GM21576 (cell line): ENCODE measurements around the gene PAX6.

Source experiments
- ATAC-seq: cut with Tn5 transposase; IDR thresholded peaks from one replicate; pipeline ENCODE4 v1.9.1; 2021; ENCODE audit warnings: mild to moderate bottlenecking, moderate library complexity; ENCODE audit not compliant: unreplicated experiment

PAX6 gene

GRCh38 chr11:31809857-31810778, 1.0 kb downstream of the PAX6 start:
- ATAC-seq = no peak

GRCh38 chr11:31809541-31809856, 1.6 kb downstream of the PAX6 start:
- ATAC-seq = no peak

GRCh38 chr11:31808721-31809540, 2.2 kb downstream of the PAX6 start:
- ATAC-seq = no peak

GRCh38 chr11:31807799-31808667, 3.1 kb downstream of the PAX6 start:
- ATAC-seq = no peak

DNA sequence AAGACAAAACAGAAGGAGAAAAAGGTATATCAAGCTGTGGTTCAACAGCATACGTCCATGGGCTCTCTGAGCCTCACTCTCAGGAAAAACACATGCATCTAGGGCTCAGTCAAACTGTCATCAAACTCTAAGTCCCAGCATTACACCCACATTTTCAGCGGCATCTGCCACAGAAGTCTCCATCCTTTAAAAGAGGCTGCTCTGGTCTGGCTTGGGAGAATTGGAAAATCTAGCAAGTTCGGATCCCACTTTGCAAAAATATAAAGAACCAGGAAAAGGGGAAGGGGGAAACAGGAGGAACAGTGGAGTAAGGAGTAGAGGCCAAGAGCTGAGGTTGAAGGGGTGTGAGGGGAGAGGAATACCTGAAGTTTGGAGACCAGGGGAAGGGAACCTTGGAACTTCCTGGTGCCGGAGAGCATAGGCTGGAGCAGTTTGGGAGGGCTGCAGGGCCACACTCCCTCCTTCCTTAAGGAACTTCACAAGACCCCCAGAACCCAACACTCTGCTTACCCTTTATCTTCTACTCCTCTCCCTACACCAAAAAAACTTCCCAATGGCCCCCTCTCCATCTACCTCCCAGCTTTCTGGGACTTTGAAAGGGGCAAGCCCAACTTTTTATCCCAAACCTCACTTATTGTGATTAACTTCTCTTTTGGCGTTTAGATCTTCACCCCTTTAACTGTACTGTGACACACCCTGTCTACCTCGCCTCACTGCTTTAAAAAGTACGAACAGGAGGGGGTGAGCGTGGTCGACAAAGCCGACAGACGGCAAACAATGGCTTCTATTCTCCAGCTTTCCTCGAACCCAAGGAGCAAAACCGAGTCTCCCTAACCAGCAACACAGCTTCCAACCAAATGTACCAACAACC, 4.0 kb downstream of the PAX6 start:
- no peak for ATAC-seq

GRCh38 chr11:31806186-31806927, 4.8 kb downstream of the PAX6 start:
- no peak for ATAC-seq

DNA sequence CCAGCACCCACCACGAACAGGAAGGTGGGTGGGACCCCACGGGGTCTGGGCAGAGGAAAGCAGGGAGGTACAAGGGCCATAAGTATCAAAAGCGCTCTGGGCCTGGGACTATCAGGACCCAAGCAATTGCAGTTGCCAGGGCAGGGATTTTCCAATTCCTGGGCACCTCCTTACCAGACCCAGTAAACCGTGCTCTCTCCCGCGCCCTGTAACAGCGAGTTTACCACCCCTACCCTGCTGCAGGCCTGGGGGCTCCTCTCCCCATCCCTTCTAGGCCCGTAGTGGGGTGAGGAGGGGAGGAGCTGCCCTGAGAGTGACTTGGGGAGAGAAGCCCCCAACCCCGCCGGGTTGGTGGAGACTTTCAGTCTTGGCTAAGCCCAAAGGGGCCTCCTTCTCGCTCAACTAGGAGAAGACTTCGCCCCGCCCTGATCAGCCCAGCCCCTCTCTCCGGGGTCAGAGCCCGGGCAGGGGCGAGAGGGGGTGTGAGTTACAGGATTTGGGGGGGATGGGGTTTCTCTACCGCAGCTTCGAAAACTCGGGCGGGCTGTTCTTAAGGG, 5.4 kb downstream of the PAX6 start:
- no peak for ATAC-seq

DNA sequence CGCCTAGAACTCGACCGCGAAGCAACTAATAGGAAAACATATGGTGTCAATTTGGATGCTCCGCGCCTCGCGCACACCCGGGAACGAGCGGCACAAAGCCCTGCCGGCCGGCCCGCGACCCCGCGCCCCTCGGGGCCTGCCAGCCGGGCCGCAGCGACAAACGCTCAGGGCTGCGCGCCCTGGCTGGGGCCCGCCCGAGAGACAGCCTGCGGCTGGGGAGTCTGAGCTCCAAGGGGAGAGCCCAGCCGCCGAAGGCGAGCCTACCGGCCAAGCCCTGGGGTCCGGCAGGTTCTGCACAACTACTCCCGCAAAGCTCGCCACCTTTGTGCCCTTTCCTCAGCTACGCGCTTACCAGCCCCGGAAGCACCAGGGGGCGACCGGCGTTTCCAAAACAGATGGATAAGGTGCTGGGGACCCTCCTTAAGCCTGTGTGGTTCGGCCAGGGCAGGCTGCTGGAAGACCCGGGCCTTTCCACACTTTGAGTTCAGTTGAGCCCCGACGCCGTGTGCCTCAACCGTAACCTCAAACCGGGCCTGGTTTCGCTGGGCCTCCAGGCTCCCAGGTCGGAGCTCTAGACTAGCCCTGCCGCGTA, 6.0 kb downstream of the PAX6 start:
- ATAC-seq = no peak

DNA sequence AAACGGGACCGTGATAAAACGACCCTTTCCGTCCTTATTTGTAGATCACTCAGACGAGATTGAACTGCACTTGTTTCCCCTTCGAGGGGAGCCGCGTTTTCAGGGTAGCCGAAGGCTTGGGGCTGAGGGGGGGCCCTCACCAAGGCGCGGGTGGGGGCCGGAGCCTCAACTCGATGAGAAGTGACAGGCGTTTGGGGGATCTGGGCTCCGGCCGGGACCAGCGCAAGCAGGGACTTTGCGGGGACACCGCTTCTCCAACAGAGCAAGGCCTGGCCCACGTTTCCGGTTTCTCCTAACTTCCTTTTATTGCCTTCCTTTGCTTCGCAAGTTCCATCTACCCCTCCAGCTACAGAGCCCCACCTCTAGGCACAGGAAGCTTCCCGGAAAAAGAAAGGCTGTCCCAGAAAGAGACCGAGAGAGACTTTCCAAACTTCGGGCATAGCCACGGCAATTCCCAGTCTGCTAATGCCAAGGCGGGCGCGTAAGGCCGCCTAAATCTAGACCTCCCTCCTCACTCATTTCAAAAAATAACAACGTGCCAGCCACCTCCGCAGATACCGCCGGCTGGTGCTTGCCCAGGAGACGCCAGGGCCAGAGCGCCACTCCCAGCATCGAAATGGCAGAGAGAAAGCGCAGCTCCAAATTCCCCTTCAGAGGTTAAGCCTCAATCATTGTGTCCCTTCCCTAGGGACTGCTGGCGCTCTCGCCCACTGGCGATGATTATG, 6.6 kb downstream of the PAX6 start:
- ATAC-seq = no peak

GRCh38 chr11:31803813-31804311, 7.3 kb downstream of the PAX6 start:
- no peak for ATAC-seq

DNA sequence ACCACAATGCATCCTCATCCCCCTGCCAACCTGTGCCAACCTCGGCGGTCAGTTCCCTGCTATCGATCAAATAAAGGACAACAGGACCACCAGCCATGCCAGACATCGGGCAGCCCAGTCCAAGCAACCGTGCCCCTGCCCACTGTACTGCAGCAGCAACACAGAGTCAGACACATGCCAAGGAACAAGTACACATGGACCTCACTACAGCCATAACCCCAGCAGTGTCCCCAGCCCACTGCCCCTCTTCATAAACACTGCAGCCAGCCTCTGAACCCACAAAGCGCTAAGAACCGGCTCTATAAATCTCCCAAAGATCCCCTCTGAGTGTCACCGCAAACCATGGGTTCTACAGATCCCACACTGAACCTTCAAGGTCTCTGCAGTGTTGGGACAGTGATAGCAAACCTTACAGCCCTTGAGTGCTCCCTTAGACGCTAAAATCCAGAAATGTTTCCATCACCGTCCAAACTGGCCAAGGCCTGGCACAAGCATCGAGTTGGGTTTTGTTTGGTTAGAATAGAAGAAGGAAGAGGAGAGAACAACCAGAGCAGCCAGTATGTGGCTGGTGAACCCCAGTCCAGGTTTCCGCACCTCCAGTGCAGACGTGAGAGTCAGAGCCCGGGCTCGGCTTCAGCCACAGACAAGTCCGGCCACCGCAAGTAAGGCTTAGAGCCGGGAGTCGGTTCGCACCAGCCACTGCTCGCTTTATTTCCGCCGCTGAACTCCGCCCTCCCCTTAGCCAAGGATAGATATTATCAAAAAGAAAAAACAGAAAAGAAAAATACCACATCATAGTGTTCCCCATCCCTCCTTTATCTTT, 7.9 kb downstream of the PAX6 start:
- ATAC-seq = no peak

- ATAC-seq = no peak
Observed at GRCh38 chr11:31802609-31802989, 8.5 kb downstream of the PAX6 start.

DNA sequence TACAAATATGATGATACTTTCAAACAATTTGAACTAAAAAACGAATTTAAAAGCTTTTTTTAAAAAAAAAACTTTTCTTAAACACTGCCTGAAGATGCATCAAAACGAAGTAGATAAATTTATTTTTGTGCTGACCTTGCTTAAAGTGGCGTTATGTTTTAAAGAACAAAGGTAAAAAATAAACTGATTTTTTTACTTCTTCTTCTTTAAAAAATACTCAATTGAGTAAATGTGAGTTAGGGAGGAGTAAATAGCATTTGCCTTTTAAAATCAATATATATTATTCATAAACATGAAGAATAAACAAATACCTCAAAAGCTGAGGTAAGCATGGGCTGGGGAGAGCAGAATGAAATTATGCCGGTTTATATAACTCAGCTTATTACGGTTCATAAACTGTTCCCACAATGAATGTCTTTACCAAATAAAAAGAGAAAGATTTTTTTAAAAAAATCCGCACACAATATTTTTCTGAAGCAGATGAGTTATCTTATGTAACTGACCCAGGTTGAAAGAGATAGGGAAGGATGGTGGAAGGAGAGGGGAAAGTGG, 9.0 kb downstream of the PAX6 start:
- ATAC-seq = no peak

- ATAC-seq = no peak
Observed at GRCh38 chr11:31801298-31801702, 9.8 kb downstream of the PAX6 start.

GRCh38 chr11:31800398-31801265, 10.5 kb downstream of the PAX6 start:
- ATAC-seq = no peak
